Colonic mucosa (tissue), 4 donors: ENCODE measurements around the gene CD1B. TPM values are rescaled to one million over a fixed set of nuclear protein-coding genes. Genes with fewer than 3 reads are reported as not detected.

ENCODE experiments used
- DNase-seq: peaks from one replicate; pipeline ENCODE4 v3.0.0-alpha.2; 2020
- H3K27ac ChIP-seq: fragments of 200-600 bp; one replicate; pipeline ENCODE4 v1.8.0; 2021
- H3K27me3 ChIP-seq: fragments of 200-600 bp; one replicate; pipeline ENCODE4 v1.8.0; 2021
- H3K36me3 ChIP-seq: fragments of 200-600 bp; one replicate; pipeline ENCODE4 v1.8.0; 2021
- H3K4me1 ChIP-seq: fragments of 200-600 bp; one replicate; pipeline ENCODE4 v1.8.0; 2021; ENCODE audit warnings: mild to moderate bottlenecking
- H3K4me3 ChIP-seq: fragments of 200-600 bp; one replicate; pipeline ENCODE4 v1.8.0; 2021
- H3K9ac ChIP-seq, 2 donors: one replicate each; pipeline ENCODE4 v1.7.0; 2013; ENCODE audit warnings: control low read depth in 2 of 2, low read depth in 2 of 2, low read length in 2 of 2
- H3K9me3 ChIP-seq: fragments of 200-600 bp; one replicate; pipeline ENCODE4 v1.8.0; 2021
- CTCF ChIP-seq: fragments of 200-600 bp; IDR thresholded peaks from one replicate; pipeline ENCODE4 v1.8.0; 2022; ENCODE audit warnings: antibody characterized with exemption, mild to moderate bottlenecking
- intact Hi-C: fragments of 100-400 bp; cut with DNase I; formaldehyde crosslinking; loops from one replicate; pipeline ENCODE4 v1.14.1; 2022
- total RNA-seq, 2 donors: library from RNA; stranded (reverse); fragmentation: NEBNext Ultra II Directional in 1 of 2; extraction: Animal tissue kit (Norgen Biotek cat#: 25700) in 1 of 2; gene quantifications; one replicate each; pipeline ENCODE4 v1.2.1, GENCODE V29; 2021
- donor health status: healthy.
- donor health status: DM: no; HTN: no; CAD: no.
- donor health status: DM: no; HTN: no; CAD: no.

The CD1B gene
- total RNA-seq, 2 donors from 2014 or later = not detected

GRCh38 chr1:158333405-158334155 lies 2.2 kb upstream of the CD1B start:
- DNase-seq = no peak
- H3K27me3 ChIP-seq = no peaks in the 10 kb centered on the region

GRCh38 chr1:158331106-158331425 lies 265 bp downstream of the CD1B start:
- no peak for TF ChIP-seq CTCF
- DNase-seq = no peak
- no peak overlapping the region for H3K4me3 ChIP-seq
- no peaks in the 10 kb centered on the region for H3K9me3 ChIP-seq
- H3K36me3 ChIP-seq = no peaks in the 10 kb centered on the region
- H3K4me1 ChIP-seq = no peaks in the 10 kb centered on the region
- H3K9ac ChIP-seq = no peak overlapping the region
- no peaks in the 10 kb centered on the region for H3K27me3 ChIP-seq
- no peak overlapping the region for H3K27ac ChIP-seq
- intact Hi-C loops = no loop called here

More at GRCh38 chr1:158333405-158334155, 2.2 kb upstream of the CD1B start:
- Histone ChIP-seq H3K4me3 (no peak overlapping the region), H3K27ac (no peak overlapping the region), H3K9ac (no peak overlapping the region), H3K36me3 (no peaks in the 10 kb centered on the region), H3K4me1 (no peaks in the 10 kb centered on the region), H3K9me3 (no peaks in the 10 kb centered on the region)
- intact Hi-C loops = no loop called here
- TF ChIP-seq CTCF = no peak

GRCh38 chr1:158330391-158331105 lies 783 bp downstream of the CD1B start:
- no peak for DNase-seq
- no peaks in the 10 kb centered on the region for H3K9me3 ChIP-seq
- no peaks in the 10 kb centered on the region for H3K36me3 ChIP-seq
- intact Hi-C loops = no loop called here
- no peaks in the 10 kb centered on the region for H3K4me1 ChIP-seq
- H3K27ac ChIP-seq = no peak overlapping the region
- no peak overlapping the region for H3K9ac ChIP-seq
- no peak for TF ChIP-seq CTCF
- no peaks in the 10 kb centered on the region for H3K27me3 ChIP-seq
- no peak overlapping the region for H3K4me3 ChIP-seq

GRCh38 chr1:158329733-158330132 lies 1.6 kb downstream of the CD1B start:
- intact Hi-C loops = no loop called here
- Histone ChIP-seq H3K27me3 (no peaks in the 10 kb centered on the region), H3K36me3 (no peaks in the 10 kb centered on the region), H3K4me3 (no peak overlapping the region), H3K9me3 (no peaks in the 10 kb centered on the region), H3K9ac (no peak overlapping the region), H3K27ac (no peak overlapping the region), H3K4me1 (no peaks in the 10 kb centered on the region)
- no peak for DNase-seq
- no peak for TF ChIP-seq CTCF

GRCh38 chr1:158329300-158329699 lies 2.0 kb downstream of the CD1B start:
- TF ChIP-seq CTCF = no peak
- H3K9me3 ChIP-seq = no peaks in the 10 kb centered on the region
- no peak overlapping the region for H3K27ac ChIP-seq
- H3K9ac ChIP-seq = no peak overlapping the region
- no peaks in the 10 kb centered on the region for H3K4me1 ChIP-seq
- H3K4me3 ChIP-seq = no peak overlapping the region
- H3K36me3 ChIP-seq = no peaks in the 10 kb centered on the region
- DNase-seq = no peak
- H3K27me3 ChIP-seq = no peaks in the 10 kb centered on the region
- intact Hi-C loops = no loop called here
